ENCODE data around the gene OPHN1.

OPHN1 gene

GRCh38 chrX:68115371-68115770 is 317.9 kb downstream of the OPHN1 start:
- Histone ChIP-seq H3K9me2 (replicated peaks; ENCODE audit: control insufficient read depth, low read length) (no peaks in the 10 kb centered on the region), H3K36me3 (ENCODE audit: control insufficient read depth, low read length) (no peaks in the 10 kb centered on the region), H3F3A (ENCODE audit: control insufficient read depth, insufficient read depth) (no peaks in the 10 kb centered on the region), H3K27me3 (ENCODE audit: control insufficient read depth, low read length) (no peaks in the 10 kb centered on the region), H3K27ac (ENCODE audit: low read depth, low read length) (no peak overlapping the region), H3K4me3 (ENCODE audit: low read length) (no peak overlapping the region), H3K79me2 (ENCODE audit: control insufficient read depth, low read length) (no peaks in the 10 kb centered on the region), H3K4me2 (ENCODE audit: low read length) (no peak overlapping the region), H3K4me1 (ENCODE audit: control insufficient read depth, low read length) (no peaks in the 10 kb centered on the region), H3K9me3 (ENCODE audit: control insufficient read depth, insufficient read depth, low read length) (no peaks in the 10 kb centered on the region), H4K20me1 (ENCODE audit: control insufficient read depth, insufficient read depth, low read depth, low read length) (no peaks in the 10 kb centered on the region)
- TF ChIP-seq EZH2phosphoT487 (IDR thresholded peaks at IDR 0.05; ENCODE audit: borderline replicate concordance, low read length) (no peak), CTCF (IDR thresholded peaks at IDR 0.05; ENCODE audit: low read depth, low read length, poor library complexity, severe bottlenecking) (no peak)

GRCh38 chrX:68114573-68115129 is 318.6 kb downstream of the OPHN1 start:
- no peaks in the 10 kb centered on the region for H3K9me3 ChIP-seq (ENCODE audit: control insufficient read depth, insufficient read depth, low read length)
- no peaks in the 10 kb centered on the region for H3K27me3 ChIP-seq (ENCODE audit: control insufficient read depth, low read length)
- no peak overlapping the region for H3K4me2 ChIP-seq (ENCODE audit: low read length)
- H3K4me3 ChIP-seq (ENCODE audit: low read length): no peak overlapping the region
- no peaks in the 10 kb centered on the region for H4K20me1 ChIP-seq (ENCODE audit: control insufficient read depth, insufficient read depth, low read depth, low read length)
- H3K36me3 ChIP-seq (ENCODE audit: control insufficient read depth, low read length): no peaks in the 10 kb centered on the region
- no peaks in the 10 kb centered on the region for H3K4me1 ChIP-seq (ENCODE audit: control insufficient read depth, low read length)
- TF ChIP-seq CTCF (IDR thresholded peaks at IDR 0.05; ENCODE audit: low read depth, low read length, poor library complexity, severe bottlenecking) (no peak), EZH2phosphoT487 (IDR thresholded peaks at IDR 0.05; ENCODE audit: borderline replicate concordance, low read length) (no peak)
- no peaks in the 10 kb centered on the region for H3F3A ChIP-seq (ENCODE audit: control insufficient read depth, insufficient read depth)
- H3K27ac ChIP-seq (ENCODE audit: low read depth, low read length): no peak overlapping the region
- no peaks in the 10 kb centered on the region for H3K9me2 ChIP-seq (replicated peaks; ENCODE audit: control insufficient read depth, low read length)
- no peaks in the 10 kb centered on the region for H3K79me2 ChIP-seq (ENCODE audit: control insufficient read depth, low read length)

GRCh38 chrX:68113837-68114572 is 319.3 kb downstream of the OPHN1 start:
- Histone ChIP-seq H3F3A (ENCODE audit: control insufficient read depth, insufficient read depth) (no peaks in the 10 kb centered on the region), H3K27ac (ENCODE audit: low read depth, low read length) (no peak overlapping the region), H4K20me1 (ENCODE audit: control insufficient read depth, insufficient read depth, low read depth, low read length) (no peaks in the 10 kb centered on the region), H3K4me2 (ENCODE audit: low read length) (no peak overlapping the region), H3K36me3 (ENCODE audit: control insufficient read depth, low read length) (no peaks in the 10 kb centered on the region), H3K27me3 (ENCODE audit: control insufficient read depth, low read length) (no peaks in the 10 kb centered on the region), H3K9me3 (ENCODE audit: control insufficient read depth, insufficient read depth, low read length) (no peaks in the 10 kb centered on the region), H3K4me1 (ENCODE audit: control insufficient read depth, low read length) (no peaks in the 10 kb centered on the region), H3K79me2 (ENCODE audit: control insufficient read depth, low read length) (no peaks in the 10 kb centered on the region), H3K4me3 (ENCODE audit: low read length) (no peak overlapping the region), H3K9me2 (replicated peaks; ENCODE audit: control insufficient read depth, low read length) (no peaks in the 10 kb centered on the region)
- TF ChIP-seq CTCF (IDR thresholded peaks at IDR 0.05; ENCODE audit: low read depth, low read length, poor library complexity, severe bottlenecking) (no peak), EZH2phosphoT487 (IDR thresholded peaks at IDR 0.05; ENCODE audit: borderline replicate concordance, low read length) (no peak)

Measured in DOHH2 (cell line).